Measurements from ENCODE around the gene MOAP1. TPM values are rescaled to one million over a fixed set of nuclear protein-coding genes. Genes with fewer than 3 reads are reported as not detected.

Gene MOAP1
- polyA plus RNA-seq, 2 of the 4 experiments (the other 2 are of a cell fraction), result 13.5 to 23.9 TPM

DNA sequence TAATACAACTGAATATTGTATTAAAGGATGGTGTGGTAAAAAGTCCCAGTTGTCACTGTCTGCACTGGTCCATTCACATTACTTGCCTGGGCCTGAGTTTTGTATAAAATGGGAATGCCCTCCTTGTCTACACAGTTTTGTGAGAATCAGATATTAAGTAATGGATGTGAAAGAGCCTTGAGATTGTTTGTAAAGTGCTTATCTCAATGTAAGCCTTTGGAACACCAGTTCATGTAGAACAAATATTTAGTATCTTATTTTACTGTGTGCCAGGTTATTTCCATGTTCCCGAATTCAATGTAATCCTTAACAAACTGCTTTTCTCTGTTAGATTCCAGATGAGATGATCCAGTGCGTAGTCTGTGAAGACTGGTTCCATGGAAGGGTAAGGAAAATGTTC lies 29.9 kb upstream of the MOAP1 start:
- ChIA-PET CTCF (no interaction called here), POLR2A (no interaction called here)
- Histone ChIP-seq H3K4me2 (no peak overlapping the region), H3K4me3 (no peak overlapping the region), H3K9me3 (no peaks in the 10 kb centered on the region), H3K27ac (no peak overlapping the region), H3K4me1 (no peaks in the 10 kb centered on the region)
- 88% methylated on average over 2 of the region's 2 CpGs for WGBS (ENCODE audit: missing lambda C conversion rate)
- no peak for FAIRE-seq
- DNase-seq (ENCODE audit: low read depth in 1 of 2, low spot score in 1 of 2), result no peak
- TF ChIP-seq ZSCAN20 (CRISPR knock-in tag; IDR thresholded peaks at IDR 0.05) (no peak), POLR2A (IDR thresholded peaks at IDR 0.05; ENCODE audit: low read length) (no peak), TFCP2L1 (CRISPR knock-in tag; IDR thresholded peaks at IDR 0.05) (no peak), EHF (CRISPR knock-in tag; IDR thresholded peaks at IDR 0.05) (no peak), EHMT2 (IDR thresholded peaks at IDR 0.05; ENCODE audit: low read depth) (no peak), GATA3 (IDR thresholded peaks at IDR 0.05; ENCODE audit: borderline replicate concordance) (no peak), ZC3H11A (IDR thresholded peaks at IDR 0.05) (no peak), NPAS2 (CRISPR knock-in tag; IDR thresholded peaks at IDR 0.05; ENCODE audit: borderline replicate concordance) (no peak), BHLHE40 (IDR thresholded peaks at IDR 0.05; ENCODE audit: low read depth, low read length) (no peak), JUN (IDR thresholded peaks at IDR 0.05) (no peak), ESRRA (IDR thresholded peaks at IDR 0.05; ENCODE audit: borderline replicate concordance, low read length) (no peak), NR3C1 (IDR thresholded peaks at IDR 0.05) (no peak), ZFP36 (IDR thresholded peaks at IDR 0.05; ENCODE audit: borderline replicate concordance, partially characterized antibody) (no peak), RARB (CRISPR knock-in tag; IDR thresholded peaks at IDR 0.05) (no peak), ZNF302 (CRISPR knock-in tag; IDR thresholded peaks at IDR 0.05) (no peak), KDM1A (IDR thresholded peaks at IDR 0.05; ENCODE audit: low read depth) (no peak), SMC3 (IDR thresholded peaks at IDR 0.05) (no peak), MYC (IDR thresholded peaks at IDR 0.05; ENCODE audit: borderline replicate concordance, low read length) (no peak)
- TF ChIP-seq, protein P1, sequence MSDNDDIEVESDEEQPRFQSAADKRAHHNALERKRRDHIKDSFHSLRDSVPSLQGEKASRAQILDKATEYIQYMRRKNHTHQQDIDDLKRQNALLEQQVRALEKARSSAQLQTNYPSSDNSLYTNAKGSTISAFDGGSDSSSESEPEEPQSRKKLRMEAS (IDR thresholded peaks at IDR 0.05), result no peak
- TF ChIP-seq, protein P2, sequence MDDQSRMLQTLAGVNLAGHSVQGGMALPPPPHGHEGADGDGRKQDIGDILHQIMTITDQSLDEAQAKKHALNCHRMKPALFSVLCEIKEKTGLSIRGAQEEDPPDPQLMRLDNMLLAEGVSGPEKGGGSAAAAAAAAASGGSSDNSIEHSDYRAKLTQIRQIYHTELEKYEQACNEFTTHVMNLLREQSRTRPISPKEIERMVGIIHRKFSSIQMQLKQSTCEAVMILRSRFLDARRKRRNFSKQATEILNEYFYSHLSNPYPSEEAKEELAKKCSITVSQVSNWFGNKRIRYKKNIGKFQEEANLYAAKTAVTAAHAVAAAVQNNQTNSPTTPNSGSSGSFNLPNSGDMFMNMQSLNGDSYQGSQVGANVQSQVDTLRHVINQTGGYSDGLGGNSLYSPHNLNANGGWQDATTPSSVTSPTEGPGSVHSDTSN (IDR thresholded peaks at IDR 0.05), result no peak
- no peak for ATAC-seq

DNA sequence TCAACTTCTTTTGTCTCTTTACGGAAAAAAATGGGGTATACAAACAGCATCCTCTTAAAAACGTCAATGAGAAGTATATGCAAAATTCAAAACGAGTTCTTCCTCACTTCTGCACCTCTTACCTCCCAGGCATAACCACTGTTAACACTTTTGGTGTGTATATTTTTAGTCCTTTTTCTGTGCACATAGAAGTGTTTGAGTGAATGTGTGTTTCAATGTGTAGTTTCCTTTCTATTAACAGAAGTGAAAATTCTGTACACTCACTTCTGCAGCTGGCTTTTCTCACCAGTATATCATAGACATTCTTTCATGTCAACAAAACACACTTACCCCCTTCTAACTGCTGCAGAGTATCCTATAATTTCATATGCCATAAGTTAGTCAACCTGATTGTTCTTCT lies 27.7 kb upstream of the MOAP1 start:
- H3K9me3 ChIP-seq, result no peaks in the 10 kb centered on the region
- no peak overlapping the region for H3K4me2 ChIP-seq
- WGBS (ENCODE audit: missing lambda C conversion rate), result 74% methylated on average over 3 of the region's 3 CpGs
- H3K4me3 ChIP-seq, result no peak overlapping the region
- ChIA-PET CTCF (interaction anchor here (0.8 to 1.4 kb wide), 2 partner anchors 28 to 99 kb away, joined by 3 read pairs; partner anchors contain the start of genes LYSET and MOAP1), POLR2A (no interaction called here)
- ATAC-seq (no peak), DNase-seq (ENCODE audit: low read depth in 1 of 2, low spot score in 1 of 2) (no peak), FAIRE-seq (no peak)
- H3K27ac ChIP-seq, result no peak overlapping the region
- H3K4me1 ChIP-seq, result peaks cover 16% of the 10 kb centered on the region
- no peak for TF ChIP-seq BHLHE40 (IDR thresholded peaks at IDR 0.05; ENCODE audit: low read depth, low read length)
- TF ChIP-seq, protein P3, sequence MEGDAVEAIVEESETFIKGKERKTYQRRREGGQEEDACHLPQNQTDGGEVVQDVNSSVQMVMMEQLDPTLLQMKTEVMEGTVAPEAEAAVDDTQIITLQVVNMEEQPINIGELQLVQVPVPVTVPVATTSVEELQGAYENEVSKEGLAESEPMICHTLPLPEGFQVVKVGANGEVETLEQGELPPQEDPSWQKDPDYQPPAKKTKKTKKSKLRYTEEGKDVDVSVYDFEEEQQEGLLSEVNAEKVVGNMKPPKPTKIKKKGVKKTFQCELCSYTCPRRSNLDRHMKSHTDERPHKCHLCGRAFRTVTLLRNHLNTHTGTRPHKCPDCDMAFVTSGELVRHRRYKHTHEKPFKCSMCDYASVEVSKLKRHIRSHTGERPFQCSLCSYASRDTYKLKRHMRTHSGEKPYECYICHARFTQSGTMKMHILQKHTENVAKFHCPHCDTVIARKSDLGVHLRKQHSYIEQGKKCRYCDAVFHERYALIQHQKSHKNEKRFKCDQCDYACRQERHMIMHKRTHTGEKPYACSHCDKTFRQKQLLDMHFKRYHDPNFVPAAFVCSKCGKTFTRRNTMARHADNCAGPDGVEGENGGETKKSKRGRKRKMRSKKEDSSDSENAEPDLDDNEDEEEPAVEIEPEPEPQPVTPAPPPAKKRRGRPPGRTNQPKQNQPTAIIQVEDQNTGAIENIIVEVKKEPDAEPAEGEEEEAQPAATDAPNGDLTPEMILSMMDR (IDR thresholded peaks at IDR 0.05), result no peak
- no peak for TF ChIP-seq RAD21 (conservative IDR thresholded peaks at IDR 0.05 in 1 of 2, IDR thresholded peaks at IDR 0.05 in 1 of 2)
- no peak for TF ChIP-seq RFX5 (IDR thresholded peaks at IDR 0.05)
- TF ChIP-seq EP300 (IDR thresholded peaks at IDR 0.05), result no peak
- TF ChIP-seq, protein P4, sequence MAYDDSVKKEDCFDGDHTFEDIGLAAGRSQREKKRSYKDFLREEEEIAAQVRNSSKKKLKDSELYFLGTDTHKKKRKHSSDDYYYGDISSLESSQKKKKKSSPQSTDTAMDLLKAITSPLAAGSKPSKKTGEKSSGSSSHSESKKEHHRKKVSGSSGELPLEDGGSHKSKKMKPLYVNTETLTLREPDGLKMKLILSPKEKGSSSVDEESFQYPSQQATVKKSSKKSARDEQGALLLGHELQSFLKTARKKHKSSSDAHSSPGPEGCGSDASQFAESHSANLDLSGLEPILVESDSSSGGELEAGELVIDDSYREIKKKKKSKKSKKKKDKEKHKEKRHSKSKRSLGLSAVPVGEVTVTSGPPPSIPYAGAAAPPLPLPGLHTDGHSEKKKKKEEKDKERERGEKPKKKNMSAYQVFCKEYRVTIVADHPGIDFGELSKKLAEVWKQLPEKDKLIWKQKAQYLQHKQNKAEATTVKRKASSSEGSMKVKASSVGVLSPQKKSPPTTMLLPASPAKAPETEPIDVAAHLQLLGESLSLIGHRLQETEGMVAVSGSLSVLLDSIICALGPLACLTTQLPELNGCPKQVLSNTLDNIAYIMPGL (CRISPR knock-in tag; IDR thresholded peaks at IDR 0.05; ENCODE audit: borderline replicate concordance), result no peak
- no peak for TF ChIP-seq MAZ (IDR thresholded peaks at IDR 0.05; ENCODE audit: borderline replicate concordance, low read depth, low read length)
- no peak for TF ChIP-seq FOSB (CRISPR knock-in tag; IDR thresholded peaks at IDR 0.05)
- no peak for TF ChIP-seq CHD2 (IDR thresholded peaks at IDR 0.05; ENCODE audit: low read length, partially characterized antibody)
